ENCODE results near the gene ZNF579. TPM values are rescaled to one million over a fixed set of nuclear protein-coding genes. Genes with fewer than 3 reads are reported as not detected.

ZNF579 gene
- total and polyA plus RNA-seq, 10 of the 15 experiments (the other 5 are each of a cell fraction or from before 2014, with no cell fraction given): 0.11 to 11.7 (median 1.5) TPM

DNA sequence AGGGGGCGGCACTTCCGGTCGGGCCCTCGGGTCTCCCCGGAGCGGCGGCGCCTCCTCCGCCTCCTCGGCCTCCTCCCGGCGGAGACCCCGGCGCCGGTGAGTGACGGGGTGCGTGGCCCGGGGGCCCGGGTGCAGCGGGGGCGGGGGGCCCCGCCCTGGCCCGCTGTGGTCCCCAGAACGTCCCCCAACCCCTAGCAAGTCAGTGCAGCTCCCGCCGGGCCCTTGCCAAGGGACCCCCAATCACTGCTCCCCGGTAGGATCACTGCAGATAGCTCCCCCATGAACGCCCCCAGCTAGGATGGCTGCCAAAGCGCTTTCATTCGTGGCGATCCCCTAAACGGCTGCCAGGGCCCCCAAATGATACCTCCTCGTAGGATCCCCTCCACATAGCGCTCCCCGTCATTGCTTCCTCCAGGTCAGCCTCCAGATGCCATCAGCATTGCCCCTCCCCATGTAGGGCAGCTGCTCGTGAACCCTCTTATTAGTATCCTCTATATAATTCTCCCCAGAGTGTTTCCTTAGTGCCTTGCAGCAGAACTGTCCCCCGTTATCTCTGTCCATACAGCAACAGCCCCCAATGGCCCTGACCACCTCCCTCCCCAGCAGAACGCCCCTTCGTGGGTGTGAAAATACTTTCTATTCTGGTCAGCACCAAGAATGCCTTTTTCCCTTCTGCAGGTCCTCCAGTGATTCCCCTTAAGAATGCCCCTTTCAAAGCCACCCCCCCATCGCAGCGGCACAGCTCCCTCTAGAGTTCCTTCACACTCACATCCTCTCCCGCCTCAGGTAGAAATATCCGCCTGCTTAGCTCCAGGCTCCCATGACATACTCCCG is 25.2 kb upstream of the ZNF579 start, which contains the start of gene ZNF865 (continued):
- TF ChIP-seq SUZ12 (IDR thresholded peaks at IDR 0.05; ENCODE audit: unreplicated experiment): no peak
- no peak for TF ChIP-seq STAT1 (conservative IDR thresholded peaks at IDR 0.05)
- no peak for TF ChIP-seq POLR2AphosphoS2 (IDR thresholded peaks at IDR 0.05; ENCODE audit: low read depth, low read length)
- TF ChIP-seq, protein P1, sequence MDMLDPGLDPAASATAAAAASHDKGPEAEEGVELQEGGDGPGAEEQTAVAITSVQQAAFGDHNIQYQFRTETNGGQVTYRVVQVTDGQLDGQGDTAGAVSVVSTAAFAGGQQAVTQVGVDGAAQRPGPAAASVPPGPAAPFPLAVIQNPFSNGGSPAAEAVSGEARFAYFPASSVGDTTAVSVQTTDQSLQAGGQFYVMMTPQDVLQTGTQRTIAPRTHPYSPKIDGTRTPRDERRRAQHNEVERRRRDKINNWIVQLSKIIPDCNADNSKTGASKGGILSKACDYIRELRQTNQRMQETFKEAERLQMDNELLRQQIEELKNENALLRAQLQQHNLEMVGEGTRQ (IDR thresholded peaks at IDR 0.05; ENCODE audit: borderline replicate concordance, low read depth, low read length): no peak
- no peak for TF ChIP-seq FOXK2 (IDR thresholded peaks at IDR 0.05)
- no peak for TF ChIP-seq BRCA1 (IDR thresholded peaks at IDR 0.05; ENCODE audit: low read depth, low read length)
- no peak for TF ChIP-seq NFYB (IDR thresholded peaks at IDR 0.05; ENCODE audit: insufficient read depth, low read depth, low read length)
- TF ChIP-seq BHLHE40 (IDR thresholded peaks at IDR 0.05; ENCODE audit: borderline replicate concordance in 1 of 2, low read depth in 2 of 2, low read length in 1 of 2): 0 out of 4 replicates have a peak, but pooled peaks of 1 of the 2 experiments have one; percentile 16
- TF ChIP-seq, protein P2, sequence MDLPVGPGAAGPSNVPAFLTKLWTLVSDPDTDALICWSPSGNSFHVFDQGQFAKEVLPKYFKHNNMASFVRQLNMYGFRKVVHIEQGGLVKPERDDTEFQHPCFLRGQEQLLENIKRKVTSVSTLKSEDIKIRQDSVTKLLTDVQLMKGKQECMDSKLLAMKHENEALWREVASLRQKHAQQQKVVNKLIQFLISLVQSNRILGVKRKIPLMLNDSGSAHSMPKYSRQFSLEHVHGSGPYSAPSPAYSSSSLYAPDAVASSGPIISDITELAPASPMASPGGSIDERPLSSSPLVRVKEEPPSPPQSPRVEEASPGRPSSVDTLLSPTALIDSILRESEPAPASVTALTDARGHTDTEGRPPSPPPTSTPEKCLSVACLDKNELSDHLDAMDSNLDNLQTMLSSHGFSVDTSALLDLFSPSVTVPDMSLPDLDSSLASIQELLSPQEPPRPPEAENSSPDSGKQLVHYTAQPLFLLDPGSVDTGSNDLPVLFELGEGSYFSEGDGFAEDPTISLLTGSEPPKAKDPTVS (IDR thresholded peaks at IDR 0.05; ENCODE audit: low read depth, low read length): no peak
- 0 out of 3 replicates have a peak, but pooled peaks of 1 of the 2 experiments have one; percentile 46 for TF ChIP-seq EGR1 (IDR thresholded peaks at IDR 0.05; ENCODE audit: borderline replicate concordance in 1 of 2, low read depth in 2 of 2, low read length in 2 of 2)
- TF ChIP-seq, protein P3, sequence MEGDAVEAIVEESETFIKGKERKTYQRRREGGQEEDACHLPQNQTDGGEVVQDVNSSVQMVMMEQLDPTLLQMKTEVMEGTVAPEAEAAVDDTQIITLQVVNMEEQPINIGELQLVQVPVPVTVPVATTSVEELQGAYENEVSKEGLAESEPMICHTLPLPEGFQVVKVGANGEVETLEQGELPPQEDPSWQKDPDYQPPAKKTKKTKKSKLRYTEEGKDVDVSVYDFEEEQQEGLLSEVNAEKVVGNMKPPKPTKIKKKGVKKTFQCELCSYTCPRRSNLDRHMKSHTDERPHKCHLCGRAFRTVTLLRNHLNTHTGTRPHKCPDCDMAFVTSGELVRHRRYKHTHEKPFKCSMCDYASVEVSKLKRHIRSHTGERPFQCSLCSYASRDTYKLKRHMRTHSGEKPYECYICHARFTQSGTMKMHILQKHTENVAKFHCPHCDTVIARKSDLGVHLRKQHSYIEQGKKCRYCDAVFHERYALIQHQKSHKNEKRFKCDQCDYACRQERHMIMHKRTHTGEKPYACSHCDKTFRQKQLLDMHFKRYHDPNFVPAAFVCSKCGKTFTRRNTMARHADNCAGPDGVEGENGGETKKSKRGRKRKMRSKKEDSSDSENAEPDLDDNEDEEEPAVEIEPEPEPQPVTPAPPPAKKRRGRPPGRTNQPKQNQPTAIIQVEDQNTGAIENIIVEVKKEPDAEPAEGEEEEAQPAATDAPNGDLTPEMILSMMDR (IDR thresholded peaks at IDR 0.05 in 2 of 3, conservative IDR thresholded peaks at IDR 0.05 in 1 of 3; ENCODE audit: control insufficient read depth in 2 of 3, extremely low read depth in 1 of 3, insufficient read depth in 1 of 3, low read depth in 3 of 3, low read length in 3 of 3): peak; percentile 78 to 93 (median 81); a peak in 5 of 6 replicates
- TF ChIP-seq RB1 (IDR thresholded peaks at IDR 0.05; ENCODE audit: borderline replicate concordance): no peak
- no peak for TF ChIP-seq SREBF2 (IDR thresholded peaks at IDR 0.05; ENCODE audit: low read length)
- TF ChIP-seq POU2F2 (IDR thresholded peaks at IDR 0.05; ENCODE audit: borderline replicate concordance, low read depth, low read length): no peak; the same call in 2 of the 3 replicates
- TF ChIP-seq SREBF1 (IDR thresholded peaks at IDR 0.05; ENCODE audit: low read length): no peak
- peak; percentile 51; the same call in 1 of the 2 replicates for TF ChIP-seq SMC3 (IDR thresholded peaks at IDR 0.05; ENCODE audit: borderline replicate concordance, low read length)
- peak; percentile 69 for TF ChIP-seq RAD21 (IDR thresholded peaks at IDR 0.05; ENCODE audit: insufficient read depth, low read depth, low read length)
- TF ChIP-seq, protein P4, sequence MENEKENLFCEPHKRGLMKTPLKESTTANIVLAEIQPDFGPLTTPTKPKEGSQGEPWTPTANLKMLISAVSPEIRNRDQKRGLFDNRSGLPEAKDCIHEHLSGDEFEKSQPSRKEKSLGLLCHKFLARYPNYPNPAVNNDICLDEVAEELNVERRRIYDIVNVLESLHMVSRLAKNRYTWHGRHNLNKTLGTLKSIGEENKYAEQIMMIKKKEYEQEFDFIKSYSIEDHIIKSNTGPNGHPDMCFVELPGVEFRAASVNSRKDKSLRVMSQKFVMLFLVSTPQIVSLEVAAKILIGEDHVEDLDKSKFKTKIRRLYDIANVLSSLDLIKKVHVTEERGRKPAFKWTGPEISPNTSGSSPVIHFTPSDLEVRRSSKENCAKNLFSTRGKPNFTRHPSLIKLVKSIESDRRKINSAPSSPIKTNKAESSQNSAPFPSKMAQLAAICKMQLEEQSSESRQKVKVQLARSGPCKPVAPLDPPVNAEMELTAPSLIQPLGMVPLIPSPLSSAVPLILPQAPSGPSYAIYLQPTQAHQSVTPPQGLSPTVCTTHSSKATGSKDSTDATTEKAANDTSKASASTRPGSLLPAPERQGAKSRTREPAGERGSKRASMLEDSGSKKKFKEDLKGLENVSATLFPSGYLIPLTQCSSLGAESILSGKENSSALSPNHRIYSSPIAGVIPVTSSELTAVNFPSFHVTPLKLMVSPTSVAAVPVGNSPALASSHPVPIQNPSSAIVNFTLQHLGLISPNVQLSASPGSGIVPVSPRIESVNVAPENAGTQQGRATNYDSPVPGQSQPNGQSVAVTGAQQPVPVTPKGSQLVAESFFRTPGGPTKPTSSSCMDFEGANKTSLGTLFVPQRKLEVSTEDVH (IDR thresholded peaks at IDR 0.05; ENCODE audit: low read depth, partially characterized antibody): no peak
- TF ChIP-seq NR2C1 (IDR thresholded peaks at IDR 0.05): no peak
- 0 out of 2 replicates have a peak, but pooled peaks have one; percentile 8 for TF ChIP-seq TAF1 (IDR thresholded peaks at IDR 0.05; ENCODE audit: borderline replicate concordance, low read depth, low read length)
- no peak for TF ChIP-seq NR2C2 (IDR thresholded peaks at IDR 0.05; ENCODE audit: borderline replicate concordance, control insufficient read depth, insufficient read length, low read depth)
